Eye (tissue), 1 donor: ENCODE measurements around the gene TMEM272.

Source experiments
- DNase-seq: peaks from one replicate; pipeline ENCODE4 v3.0.0-alpha.2; 2015

The TMEM272 gene, protein sequence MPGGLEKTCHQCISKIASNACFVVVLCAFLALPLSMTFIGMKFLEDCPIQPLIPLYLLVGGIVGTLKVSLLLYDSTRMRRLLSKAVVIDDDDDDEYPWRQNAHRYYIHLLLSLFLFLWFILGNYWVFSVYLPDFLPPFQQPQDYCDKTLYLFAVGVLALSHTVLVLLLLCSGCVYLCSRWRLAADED

DNA sequence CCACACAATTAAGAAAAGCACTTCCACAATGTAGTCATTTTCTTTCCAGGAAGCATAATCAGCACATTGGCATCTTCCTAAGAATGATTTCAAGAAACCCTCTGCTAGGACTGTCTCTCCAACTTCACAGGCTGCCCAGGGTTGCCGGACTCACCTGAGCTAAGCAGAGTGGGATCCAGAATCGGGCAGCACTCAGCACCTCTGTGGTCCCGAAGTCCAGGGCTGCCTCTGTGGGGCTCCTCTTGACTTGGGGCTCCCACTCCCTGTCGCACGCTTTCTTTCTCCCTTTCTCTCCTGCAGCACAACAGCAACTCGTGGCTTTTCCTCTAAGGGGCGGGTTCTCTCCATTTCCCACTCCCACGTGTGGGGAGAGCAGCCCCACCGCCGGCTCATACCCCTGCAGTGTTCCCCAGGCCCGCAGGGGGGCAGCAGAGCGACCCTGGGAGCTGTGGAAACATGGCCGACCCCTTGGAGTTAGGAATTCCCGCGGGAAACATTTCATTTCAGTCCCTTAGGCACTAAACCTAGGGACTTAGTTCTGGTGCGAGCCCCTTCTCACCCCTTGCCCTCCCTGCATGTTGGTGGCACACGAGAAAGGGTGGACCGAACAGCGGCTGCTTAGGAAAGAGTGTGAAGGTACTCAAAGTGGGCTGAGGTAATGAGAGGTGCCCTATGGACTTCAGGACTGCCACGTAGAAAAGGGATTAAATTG lies at the start of gene TMEM272:
TMEM272 (minus strand) TSS at position 316 of the 712 bp plus-strand sequence. CDS start 6,647 bp downstream, outside the sequence.
- DNase-seq = peak; percentile 68

DNA sequence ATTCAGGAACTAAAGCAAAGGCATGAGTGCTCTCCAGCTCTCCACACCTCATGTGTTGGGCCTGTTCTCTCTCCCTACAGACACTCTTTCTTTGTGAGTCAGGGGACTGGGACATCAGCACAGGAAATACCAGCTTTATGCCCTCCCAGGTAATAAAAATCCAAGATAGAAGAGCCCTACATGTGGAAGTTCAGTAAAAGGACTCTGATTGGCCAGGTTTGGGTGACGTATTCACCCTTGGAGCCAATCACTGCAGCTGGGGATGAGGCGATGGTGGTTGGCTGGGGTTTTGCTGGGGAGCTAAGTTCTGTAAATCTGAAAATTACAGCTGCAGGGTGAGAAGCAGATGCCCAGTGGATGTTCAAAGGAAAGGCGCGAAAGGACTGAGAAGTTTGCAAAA lies 49.3 kb upstream of the TMEM272 start:
- no peak for DNase-seq

DNA sequence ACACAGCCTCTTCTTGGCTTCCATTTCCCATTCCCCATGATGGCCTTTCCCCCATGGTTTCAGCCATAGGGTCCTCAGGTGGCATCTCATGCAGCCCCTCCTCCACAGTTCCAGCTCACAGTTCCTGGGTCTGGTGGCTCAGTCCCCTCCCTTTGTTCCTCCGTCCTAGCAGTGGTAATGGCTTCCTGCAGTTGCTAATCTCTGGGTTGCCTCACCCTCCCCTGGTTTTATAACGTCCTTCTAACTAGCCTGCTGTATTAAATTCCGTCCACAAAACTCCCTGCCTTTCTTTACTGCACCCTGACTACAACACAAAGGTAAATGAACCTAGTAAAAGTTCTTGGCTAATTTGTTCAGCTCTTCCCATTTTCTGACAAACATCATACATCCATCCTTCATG lies 47.7 kb upstream of the TMEM272 start:
- DNase-seq = no peak

DNA sequence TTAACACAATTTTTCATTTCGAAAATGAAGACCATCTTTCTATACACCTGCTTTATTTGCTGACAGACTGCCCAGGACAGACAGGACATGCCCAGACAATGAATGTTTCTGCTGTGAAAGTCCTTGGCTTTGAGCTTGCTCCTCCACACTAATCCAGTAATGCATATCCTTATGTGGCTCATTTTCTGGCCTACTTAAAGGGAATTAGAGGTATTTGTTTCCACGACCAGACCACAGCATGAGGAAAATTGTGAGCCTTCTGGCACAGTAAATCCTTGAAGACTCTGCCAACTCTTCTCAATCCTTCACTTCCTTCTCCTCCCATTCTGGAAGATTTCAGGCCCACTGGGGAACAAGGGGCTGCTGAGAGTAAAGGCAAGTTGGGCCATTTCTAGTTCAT lies 42.5 kb upstream of the TMEM272 start:
- DNase-seq = no peak

DNA sequence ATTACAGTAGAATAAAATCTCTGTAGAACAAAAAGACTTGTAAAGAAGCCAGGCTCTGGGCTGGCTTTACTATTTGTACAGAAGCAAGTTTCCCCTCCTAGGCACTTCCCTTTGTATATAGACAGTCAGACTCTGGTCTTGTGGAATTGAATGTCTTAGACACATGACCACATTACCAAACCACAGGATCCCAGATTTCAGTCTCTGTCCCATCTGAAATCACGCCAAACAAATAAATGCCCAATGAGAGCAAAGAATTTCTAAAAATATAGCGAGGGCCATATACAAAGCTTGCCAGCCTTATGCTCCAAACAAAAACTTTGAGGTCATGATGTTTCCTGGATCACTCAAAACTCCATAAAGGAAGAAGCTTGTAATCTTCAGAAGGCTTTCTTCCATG lies 40.7 kb upstream of the TMEM272 start:
- DNase-seq = no peak

DNA sequence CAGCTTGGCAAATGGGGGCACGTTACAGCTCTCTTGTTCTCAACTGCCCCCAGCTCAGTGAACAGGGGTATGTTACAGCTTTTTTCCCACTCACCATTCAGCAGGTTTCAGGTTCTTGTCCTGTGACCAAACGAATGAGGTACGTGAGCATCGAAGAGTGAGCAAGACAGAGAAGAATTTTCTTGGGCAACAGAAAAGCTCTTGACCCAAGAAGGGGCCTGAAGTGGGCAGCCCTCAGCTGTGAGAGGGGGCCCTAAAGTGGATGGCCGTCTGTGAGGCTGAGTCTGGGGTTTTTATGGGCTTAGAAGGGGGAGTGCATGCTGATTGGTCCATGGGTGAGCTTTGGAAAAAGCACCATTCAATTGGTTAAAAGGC lies 38.2 kb upstream of the TMEM272 start:
- no peak for DNase-seq

DNA sequence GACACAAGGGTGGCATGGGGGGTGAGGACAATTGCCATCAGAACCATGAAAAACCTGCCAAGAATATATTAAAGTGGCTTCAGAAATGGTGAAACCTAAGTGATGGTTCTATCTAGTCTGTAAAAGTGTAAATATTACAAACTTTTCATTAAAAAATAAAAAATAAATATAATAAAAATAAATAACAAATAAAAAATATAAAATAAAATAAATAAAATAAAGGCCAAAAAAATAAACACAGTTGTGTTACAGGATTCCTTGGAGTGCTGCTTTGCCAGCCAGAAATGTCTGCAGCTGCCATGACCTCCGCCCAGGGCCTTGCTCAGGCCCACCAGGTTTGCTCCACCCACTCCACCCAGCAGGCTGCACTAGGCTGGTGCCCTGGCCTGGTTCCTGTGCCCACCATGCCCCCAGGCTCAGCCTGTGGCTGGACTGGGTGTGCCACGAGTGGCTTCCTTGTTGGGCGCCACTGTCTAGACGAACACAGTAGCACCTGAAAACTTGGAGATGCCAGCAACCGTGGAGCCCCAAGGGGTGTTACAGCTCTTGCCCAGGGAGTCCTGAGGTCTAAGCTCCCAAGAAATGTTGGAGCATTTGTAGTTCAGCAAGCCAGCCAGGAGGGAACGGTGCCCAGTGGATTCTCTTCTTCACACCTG lies 37.7 kb upstream of the TMEM272 start:
- no peak for DNase-seq

DNA sequence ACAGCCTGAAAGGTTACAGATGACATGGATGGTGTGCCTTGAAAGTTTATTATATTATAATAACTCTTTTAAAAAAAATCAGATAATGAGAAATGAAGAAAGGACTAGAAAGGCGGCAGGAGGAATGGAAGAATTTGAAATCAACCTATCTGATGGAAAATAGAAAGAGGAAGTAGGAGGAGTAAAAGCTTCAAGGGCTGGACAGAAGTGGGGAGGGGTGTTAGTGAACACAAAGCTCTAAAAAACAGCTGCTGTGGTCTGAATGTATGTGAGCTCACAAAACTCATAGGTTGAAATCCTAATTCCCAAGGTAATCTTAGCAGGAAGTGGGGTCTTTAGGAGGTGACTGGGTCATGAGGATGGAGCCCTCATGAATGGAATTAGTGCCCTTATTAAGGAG lies 36.3 kb upstream of the TMEM272 start:
- DNase-seq = no peak

DNA sequence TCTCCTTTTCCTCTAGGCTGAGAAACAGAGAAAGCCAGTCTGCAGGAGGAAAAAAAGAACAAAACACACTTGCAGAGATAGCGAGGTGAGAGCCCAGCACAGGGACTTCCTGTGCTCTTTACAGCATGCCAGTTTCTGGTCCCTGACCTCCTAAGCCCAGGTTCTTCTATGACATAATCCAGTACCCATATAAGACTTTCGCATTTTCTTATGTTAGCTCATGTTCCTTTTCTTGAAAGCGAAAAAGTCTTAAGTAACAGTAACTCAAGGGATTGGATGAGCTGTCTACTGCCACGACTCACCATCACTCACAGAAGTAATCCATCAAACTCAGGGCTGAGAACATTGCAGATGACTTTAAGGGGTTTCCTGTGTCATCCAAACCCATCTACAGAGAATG lies 34.2 kb upstream of the TMEM272 start:
- no peak for DNase-seq

DNA sequence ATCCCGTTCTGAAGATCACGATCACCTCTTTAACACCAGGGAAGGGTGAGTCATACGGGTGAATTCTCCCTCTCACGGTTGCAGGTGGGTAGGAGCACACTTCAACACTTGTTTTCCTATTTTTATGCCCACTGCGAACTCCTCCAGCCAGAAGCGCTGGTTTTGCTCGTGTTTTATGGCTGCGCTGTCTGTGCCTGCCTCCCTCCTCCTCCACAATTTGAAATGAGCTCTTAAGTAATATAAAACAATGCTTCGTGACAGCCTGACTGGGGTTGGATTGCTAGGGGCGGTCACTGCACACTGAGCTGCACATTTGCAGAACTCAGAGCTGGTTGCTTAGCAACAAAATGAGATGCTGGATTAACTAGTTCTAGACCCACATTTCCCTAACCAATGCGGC lies 29.7 kb upstream of the TMEM272 start:
- peak; percentile 59 for DNase-seq

DNA sequence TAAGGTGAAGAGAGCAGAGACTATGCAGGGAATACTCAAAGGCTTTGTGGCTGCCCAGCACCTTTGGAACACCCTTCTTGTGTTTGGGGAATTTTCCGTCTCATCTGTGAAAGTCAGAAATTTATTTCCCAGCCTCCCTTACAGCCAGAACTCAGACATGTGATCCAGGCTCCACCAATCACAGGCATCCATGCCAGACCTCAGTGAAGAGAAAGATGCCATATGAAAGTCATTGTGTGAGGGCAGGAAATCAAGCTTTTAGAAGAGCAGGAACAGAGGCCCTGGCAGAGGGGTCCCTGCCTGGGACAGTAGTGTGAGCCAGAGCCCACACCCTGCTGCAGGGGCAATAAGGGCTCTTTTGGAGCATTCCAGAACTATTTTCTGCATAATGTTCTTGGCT lies 28.9 kb upstream of the TMEM272 start:
- DNase-seq = peak; percentile 8

DNA sequence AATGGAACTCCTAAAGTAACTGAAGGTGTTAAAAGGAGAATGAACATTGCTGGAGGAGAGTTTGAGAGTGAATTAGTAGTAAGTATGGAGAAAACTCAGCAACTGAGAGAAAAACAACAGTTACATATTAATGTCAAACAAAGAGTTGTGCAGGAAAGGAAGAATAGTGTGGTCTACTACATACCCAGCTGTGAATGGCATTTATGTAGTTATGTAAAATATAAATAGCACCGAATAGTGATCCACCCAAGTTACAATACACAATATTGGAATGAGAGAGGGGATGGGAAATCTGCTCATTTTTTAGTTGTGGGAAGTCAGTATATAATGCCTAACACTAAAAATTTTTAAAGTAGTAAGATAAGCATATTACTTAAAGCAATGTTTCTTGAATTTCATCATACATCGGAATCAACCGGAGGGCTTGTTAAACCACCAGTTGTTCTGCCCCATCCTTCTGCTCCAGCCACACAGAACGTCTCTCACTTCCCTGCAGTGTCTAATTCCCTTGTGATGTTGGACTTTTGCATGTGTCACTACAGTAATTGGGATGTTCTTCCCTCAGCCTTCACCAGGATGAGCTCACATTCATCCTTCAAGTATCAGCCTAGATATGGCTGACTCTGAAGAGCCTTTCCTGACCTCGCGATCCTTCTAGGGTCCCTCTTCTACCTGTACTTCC lies 28.3 kb upstream of the TMEM272 start:
- no peak for DNase-seq

DNA sequence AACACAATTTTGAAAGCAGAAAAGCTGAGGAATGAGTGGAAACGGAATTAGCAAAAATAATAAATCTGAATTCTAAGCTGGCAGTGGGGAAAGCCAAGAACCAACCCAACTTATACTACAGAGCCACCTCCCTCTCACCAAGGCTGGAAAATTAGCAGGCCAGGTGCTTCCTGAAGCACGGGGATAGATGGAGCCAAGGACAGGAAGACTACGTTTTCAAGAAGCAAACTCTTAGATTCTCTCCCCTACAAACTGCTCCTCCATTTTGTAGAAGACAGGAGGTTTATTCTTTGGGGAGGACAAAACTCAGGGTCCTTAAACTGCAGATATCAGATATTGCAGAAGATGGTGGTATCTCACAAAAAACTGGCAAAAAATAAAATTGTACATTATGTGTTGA lies 25.6 kb upstream of the TMEM272 start:
- no peak for DNase-seq

DNA sequence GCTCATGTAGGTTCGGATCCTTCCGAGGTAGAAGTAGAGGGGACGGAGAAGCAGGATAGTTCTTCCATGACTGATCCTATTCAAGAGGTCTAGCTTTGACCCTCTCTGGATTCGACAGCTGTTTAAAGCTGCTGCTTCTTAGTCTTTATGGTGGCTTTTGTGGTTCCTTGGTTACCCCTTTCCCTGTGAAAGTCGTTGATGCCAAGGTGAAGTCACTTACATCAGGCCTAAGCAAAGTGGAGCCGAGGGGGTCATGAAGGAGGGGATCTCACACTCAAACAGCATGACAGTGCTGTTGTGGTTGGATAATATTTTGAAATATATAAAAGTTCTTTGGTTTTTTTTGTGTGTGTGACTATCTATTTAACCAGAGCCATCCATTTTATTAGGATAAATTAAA lies 24.9 kb upstream of the TMEM272 start:
- no peak for DNase-seq

DNA sequence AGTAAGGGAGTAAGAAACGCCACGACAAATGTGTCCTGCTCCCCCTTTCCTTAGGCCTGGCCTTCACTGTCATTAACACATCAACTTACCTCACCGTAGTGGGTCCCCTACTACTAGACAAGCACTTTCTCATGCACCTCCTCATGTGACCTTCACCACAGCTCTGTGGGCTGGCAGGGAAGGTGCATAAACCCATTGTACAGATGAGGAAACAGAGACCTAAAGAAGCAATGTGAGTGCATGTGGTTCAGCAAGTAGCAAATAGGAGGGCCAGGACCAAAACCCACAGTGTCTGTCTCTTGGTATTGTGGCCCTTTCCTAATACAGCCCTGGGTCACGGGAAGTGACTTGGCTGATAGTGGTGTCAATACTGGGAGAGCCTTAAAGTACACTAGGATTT lies 22.1 kb upstream of the TMEM272 start:
- DNase-seq = no peak

DNA sequence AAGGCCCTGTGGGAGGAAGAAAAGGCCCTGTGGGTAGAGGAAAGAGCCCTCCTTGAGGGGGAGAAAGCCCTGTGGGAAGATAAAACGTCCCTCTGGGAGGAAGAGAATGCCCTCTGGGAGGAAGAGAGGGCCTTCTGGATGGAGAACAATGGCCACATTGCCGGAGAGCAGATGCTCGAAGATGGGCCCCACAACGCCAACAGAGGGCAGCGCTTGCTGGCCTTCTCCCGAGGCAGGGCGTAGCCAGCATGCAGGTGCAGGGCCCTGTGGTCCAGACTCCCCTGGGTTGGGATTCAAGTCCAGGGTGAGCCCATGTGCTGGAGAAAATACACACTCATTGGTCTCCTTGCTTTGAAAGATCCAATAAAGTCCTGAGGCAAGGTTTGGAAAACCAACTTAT lies 20.9 kb upstream of the TMEM272 start:
- no peak for DNase-seq

DNA sequence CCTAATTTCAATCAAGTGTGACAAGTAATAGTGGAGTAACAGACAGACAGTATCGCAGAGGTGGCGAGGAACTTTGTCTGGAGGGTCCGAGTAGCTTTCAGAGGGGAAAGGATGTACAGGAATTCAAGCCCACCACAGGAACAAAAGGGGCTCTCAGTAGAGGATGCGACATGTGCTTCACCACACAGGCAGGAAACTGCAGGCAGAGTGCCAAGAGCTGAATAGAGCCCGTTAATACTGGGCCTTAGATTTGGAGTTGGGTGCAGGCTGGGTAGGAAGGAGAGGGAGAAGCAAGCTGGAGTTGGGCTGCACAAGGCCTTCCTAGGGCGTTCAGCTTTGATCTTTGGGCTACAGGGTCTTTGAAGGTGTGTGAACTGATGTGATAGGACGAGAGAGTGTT lies 18.0 kb upstream of the TMEM272 start:
- DNase-seq = no peak

DNA sequence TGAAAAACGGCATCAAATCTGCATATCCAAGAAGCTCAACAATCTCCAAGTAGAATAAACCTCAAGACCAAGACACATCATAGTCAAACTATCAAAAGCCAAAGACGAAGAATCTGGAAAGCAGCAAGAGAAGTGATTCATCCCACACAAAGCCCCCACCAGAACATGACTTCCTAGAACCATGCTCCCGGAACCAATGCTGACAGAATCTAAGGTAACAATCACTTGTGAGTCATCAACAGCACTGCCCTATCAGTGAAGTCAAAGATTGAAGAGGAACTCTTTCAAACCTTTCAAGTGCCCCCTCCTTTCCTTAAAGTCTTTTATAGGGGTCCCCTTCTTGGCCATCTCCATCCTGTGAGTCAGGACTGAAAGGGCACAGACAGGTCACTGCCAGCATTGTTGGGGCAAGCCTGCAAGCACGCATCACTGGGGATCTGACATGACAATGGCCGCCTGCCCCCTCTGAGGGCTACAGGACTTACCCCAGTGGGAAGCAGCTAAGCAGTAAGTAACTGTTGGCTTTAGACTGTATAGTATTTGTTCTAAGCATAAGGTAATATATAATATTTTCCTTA lies 16.8 kb upstream of the TMEM272 start, which contains the start of gene CCDC70:
CCDC70 (plus strand) TSS at position 247 of the 578 bp plus-strand sequence. CDS start 3,443 bp downstream, outside the sequence.
- no peak for DNase-seq

DNA sequence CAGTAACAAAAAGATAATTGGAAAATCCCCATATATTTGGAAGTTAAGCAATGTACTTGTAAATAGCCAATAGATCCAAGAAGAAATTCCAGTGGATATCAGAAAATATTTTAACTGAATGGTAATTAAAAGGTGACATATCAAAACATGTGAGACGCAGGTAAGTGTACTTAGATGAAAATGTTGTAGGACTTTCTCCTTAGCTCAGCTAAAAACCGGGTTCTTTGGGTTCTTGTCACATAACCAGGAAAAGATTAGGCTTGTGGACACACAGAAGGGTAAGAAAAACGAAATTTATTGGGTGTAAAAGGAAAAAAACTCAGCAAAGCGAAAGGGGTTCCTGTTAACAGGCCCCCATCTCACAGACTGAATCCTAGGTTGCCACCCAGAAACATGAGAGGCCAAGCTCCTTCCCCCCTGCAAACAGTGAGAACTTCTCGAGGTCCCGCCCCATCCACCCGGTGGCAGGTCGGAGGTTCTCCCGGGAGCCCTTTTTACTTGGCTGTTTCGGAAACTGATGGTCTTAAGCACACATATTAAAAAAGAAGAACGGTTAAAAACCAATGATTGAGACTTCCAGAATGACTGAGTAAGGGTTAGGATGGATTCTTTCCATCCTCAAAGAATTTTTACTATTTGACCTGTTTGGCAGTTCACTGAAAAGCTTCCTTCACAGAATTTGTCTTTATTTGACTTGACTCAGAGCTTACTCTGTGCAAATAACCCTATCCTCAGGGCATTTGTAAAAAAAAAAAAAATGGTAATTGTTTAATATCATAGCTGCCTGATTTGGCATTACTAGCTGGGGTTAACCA lies 13.7 kb upstream of the TMEM272 start:
- no peak for DNase-seq

DNA sequence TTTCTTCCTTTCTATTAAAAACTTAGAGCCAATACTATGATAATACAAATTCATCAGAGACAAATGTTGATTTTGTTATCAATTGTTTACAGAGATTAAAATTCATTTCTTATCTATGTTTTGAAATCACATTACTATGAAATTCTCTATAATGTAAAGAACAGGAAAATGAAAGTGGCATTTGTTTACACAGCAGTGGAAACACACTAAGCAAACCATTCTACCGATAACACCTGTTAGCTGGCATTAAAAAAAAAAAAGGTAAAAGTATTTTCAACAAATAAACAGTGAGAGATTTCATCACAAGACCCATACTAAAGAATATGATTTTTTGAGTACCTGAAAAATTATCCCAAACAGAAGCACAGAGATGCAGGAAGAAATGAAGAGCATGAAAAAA lies 12.0 kb upstream of the TMEM272 start:
- DNase-seq = no peak

DNA sequence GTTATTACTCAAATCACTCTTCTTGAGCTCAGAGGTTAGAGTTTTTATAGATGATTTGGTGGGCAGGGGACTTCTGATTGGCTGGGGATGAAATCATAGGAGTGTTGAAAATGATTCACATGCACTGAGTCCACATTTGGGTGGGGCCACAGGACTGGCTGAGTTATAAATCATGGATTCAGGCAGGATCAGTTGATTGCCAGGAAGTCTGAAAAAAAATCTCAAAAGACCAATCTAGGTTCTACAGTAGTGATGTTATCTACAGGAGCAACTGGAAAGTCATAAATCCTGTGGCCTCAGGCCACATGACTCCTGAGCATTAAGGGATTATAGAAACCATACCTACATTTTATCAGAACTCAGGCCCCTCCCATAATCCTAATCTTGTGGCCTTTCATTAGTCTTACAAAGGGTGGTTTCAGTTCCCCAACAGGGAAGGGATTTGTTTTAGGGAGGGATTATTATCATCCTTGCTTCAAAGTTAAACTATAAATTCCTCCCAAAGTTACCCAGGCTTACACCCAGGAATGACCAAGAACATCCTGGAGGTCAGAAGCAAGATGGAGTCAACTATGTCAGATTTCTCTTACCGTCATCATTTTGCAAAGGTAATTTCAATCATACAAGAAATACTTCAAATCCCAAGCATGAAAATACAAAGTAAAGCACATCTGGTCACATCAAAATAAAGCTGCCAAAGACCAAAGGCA lies 11.2 kb upstream of the TMEM272 start:
- DNase-seq = no peak
